Smooth muscle cell (in vitro differentiated cells): ENCODE results near the gene TMEM74B. TPM values are rescaled to one million over a fixed set of nuclear protein-coding genes. Genes with fewer than 3 reads are reported as not detected.

Experiments used
- DNase-seq: peaks from one replicate; lab custom pipeline; 2025; ENCODE audit not compliant: unreplicated experiment; lab: John Stamatoyannopoulos, UW
- H2AFZ ChIP-seq: fragments of 200-600 bp; sonication (generic); 2 replicates; pipeline ENCODE4 v1.6.0; 2016; ENCODE audit warnings: antibody characterized with exemption, low read depth, mild to moderate bottlenecking
- H3F3A ChIP-seq: fragments of 200-600 bp; sonication (generic); 2 replicates; pipeline ENCODE4 v1.6.0; 2017; ENCODE audit warnings: antibody characterized with exemption, low read depth
- H3K27ac ChIP-seq: fragments of 200-600 bp; sonication (generic); 2 replicates; pipeline ENCODE4 v1.5.1; 2016; ENCODE audit warnings: low read depth, mild to moderate bottlenecking
- H3K27me3 ChIP-seq: fragments of 200-600 bp; sonication (generic); 2 replicates; pipeline ENCODE4 v1.6.1; 2016; ENCODE audit warnings: low read depth, mild to moderate bottlenecking
- H3K36me3 ChIP-seq: fragments of 200-600 bp; sonication (generic); 2 replicates; pipeline ENCODE4 v1.5.1; 2016; ENCODE audit warnings: low read depth
- H3K4me1 ChIP-seq: fragments of 200-600 bp; sonication (generic); 2 replicates; pipeline ENCODE4 v1.5.1; 2016; ENCODE audit warnings: low read depth
- H3K4me2 ChIP-seq: fragments of 200-600 bp; sonication (generic); 2 replicates; pipeline ENCODE4 v1.6.0; 2016; ENCODE audit warnings: mild to moderate bottlenecking
- H3K4me3 ChIP-seq: fragments of 200-600 bp; sonication (generic); 2 replicates; pipeline ENCODE4 v1.5.1; 2016; ENCODE audit warnings: mild to moderate bottlenecking
- H3K79me2 ChIP-seq: fragments of 200-600 bp; sonication (generic); 2 replicates; pipeline ENCODE4 v1.6.0; 2016; ENCODE audit warnings: low read depth, mild to moderate bottlenecking
- H3K9ac ChIP-seq: fragments of 200-600 bp; sonication (generic); 2 replicates; pipeline ENCODE4 v1.6.0; 2016; ENCODE audit warnings: low read depth
- H3K9me3 ChIP-seq: fragments of 200-600 bp; sonication (generic); replicated peaks from 2 replicates; pipeline ENCODE4 v1.5.1; 2016; ENCODE audit warnings: low read depth
- H4K20me1 ChIP-seq: fragments of 200-600 bp; sonication (generic); 2 replicates; pipeline ENCODE4 v1.6.0; 2016; ENCODE audit warnings: low read depth
- CTCF ChIP-seq: fragments of 200-600 bp; sonication (generic); IDR thresholded peaks from 2 replicates; pipeline ENCODE4 v1.5.1; 2017; ENCODE audit warnings: borderline replicate concordance, mild to moderate bottlenecking, antibody characterized with exemption; ENCODE audit not compliant: insufficient read depth, poor library complexity, severe bottlenecking
- WGBS: methylation state at CpG from one replicate; pipeline ENCODE4 v1.1.7; 2016; ENCODE audit warnings: low lambda C conversion rate; 5-methylcytosine and 5-hydroxymethylcytosine counted together
- polyA plus RNA-seq: library from polyadenylated mRNA; unstranded; fragments of >200 nt; fragmentation: Nextera tagmentation; extraction: Ambion mirVana; gene quantifications from 2 replicates; pipeline ENCODE4 v1.2.1, GENCODE V29; 2016
- total RNA-seq: library from RNA; depleted of rRNA; stranded (reverse); fragments of >200 nt; gene quantifications from 2 replicates; pipeline ENCODE4 v1.2.3, GENCODE V29; 2014

Gene TMEM74B
- total and polyA plus RNA-seq, 2 experiments from 2014 or later, result 0.94 TPM; not detected in 1

GRCh38 chr20:1195226-1195625 lies 10.4 kb upstream of the TMEM74B start:
- no peaks in the 10 kb centered on the region for H3F3A ChIP-seq
- DNase-seq, result no peak
- no peak overlapping the region for H3K4me3 ChIP-seq
- no peaks in the 10 kb centered on the region for H3K9me3 ChIP-seq
- H3K4me2 ChIP-seq, result no peak overlapping the region
- 87% methylated on average over 1 of the region's 1 CpG for WGBS
- H3K27ac ChIP-seq, result no peak overlapping the region
- H3K27me3 ChIP-seq, result peaks cover 13% of the 10 kb centered on the region
- H4K20me1 ChIP-seq, result no peaks in the 10 kb centered on the region
- H3K9ac ChIP-seq, result no peak overlapping the region
- no peaks in the 10 kb centered on the region for H3K79me2 ChIP-seq
- no peaks in the 10 kb centered on the region for H3K36me3 ChIP-seq
- no peak for TF ChIP-seq CTCF
- no peaks in the 10 kb centered on the region for H3K4me1 ChIP-seq
- no peak overlapping the region for H2AFZ ChIP-seq

- Histone ChIP-seq H3K79me2 (no peaks in the 10 kb centered on the region), H3K27me3 (peaks cover 13% of the 10 kb centered on the region), H2AFZ (no peak overlapping the region), H3K4me3 (no peak overlapping the region), H3K27ac (no peak overlapping the region), H3F3A (no peaks in the 10 kb centered on the region), H3K4me2 (no peak overlapping the region), H3K36me3 (no peaks in the 10 kb centered on the region), H4K20me1 (no peaks in the 10 kb centered on the region), H3K9ac (no peak overlapping the region), H3K9me3 (no peaks in the 10 kb centered on the region), H3K4me1 (no peaks in the 10 kb centered on the region)
- 89% methylated on average over 3 of the region's 3 CpGs for WGBS
- DNase-seq, result no peak
- TF ChIP-seq CTCF, result no peak
These were observed 6.5 kb upstream of the TMEM74B start for GRCh38 chr20:1191299-1191698.

GRCh38 chr20:1190847-1191246 lies 6.1 kb upstream of the TMEM74B start:
- H3K4me2 ChIP-seq, result no peak overlapping the region
- H3K9me3 ChIP-seq, result no peaks in the 10 kb centered on the region
- no peak overlapping the region for H3K27ac ChIP-seq
- no peaks in the 10 kb centered on the region for H3K79me2 ChIP-seq
- peaks cover 12% of the 10 kb centered on the region for H3K27me3 ChIP-seq
- no peak overlapping the region for H3K4me3 ChIP-seq
- no peaks in the 10 kb centered on the region for H3K4me1 ChIP-seq
- 89% methylated on average over 3 of the region's 3 CpGs for WGBS
- no peaks in the 10 kb centered on the region for H3F3A ChIP-seq
- H3K36me3 ChIP-seq, result no peaks in the 10 kb centered on the region
- no peak overlapping the region for H3K9ac ChIP-seq
- TF ChIP-seq CTCF, result no peak
- no peak overlapping the region for H2AFZ ChIP-seq
- H4K20me1 ChIP-seq, result no peaks in the 10 kb centered on the region
- DNase-seq, result no peak

GRCh38 chr20:1189827-1190226 lies 5.0 kb upstream of the TMEM74B start:
- WGBS, result 100% methylated on average over 1 of the region's 1 CpG
- no peaks in the 10 kb centered on the region for H4K20me1 ChIP-seq

More at GRCh38 chr20:1189827-1190226, 5.0 kb upstream of the TMEM74B start:
- DNase-seq, result no peak
- Histone ChIP-seq H3F3A (no peaks in the 10 kb centered on the region), H3K4me1 (no peaks in the 10 kb centered on the region), H3K4me2 (no peak overlapping the region), H3K4me3 (no peak overlapping the region), H3K9ac (no peak overlapping the region), H3K79me2 (no peaks in the 10 kb centered on the region), H3K27ac (no peak overlapping the region), H2AFZ (no peak overlapping the region), H3K36me3 (no peaks in the 10 kb centered on the region), H3K9me3 (no peaks in the 10 kb centered on the region), H3K27me3 (peaks cover 20% of the 10 kb centered on the region)
- no peak for TF ChIP-seq CTCF
